ENCODE measurements around the gene JUNB.

DNA sequence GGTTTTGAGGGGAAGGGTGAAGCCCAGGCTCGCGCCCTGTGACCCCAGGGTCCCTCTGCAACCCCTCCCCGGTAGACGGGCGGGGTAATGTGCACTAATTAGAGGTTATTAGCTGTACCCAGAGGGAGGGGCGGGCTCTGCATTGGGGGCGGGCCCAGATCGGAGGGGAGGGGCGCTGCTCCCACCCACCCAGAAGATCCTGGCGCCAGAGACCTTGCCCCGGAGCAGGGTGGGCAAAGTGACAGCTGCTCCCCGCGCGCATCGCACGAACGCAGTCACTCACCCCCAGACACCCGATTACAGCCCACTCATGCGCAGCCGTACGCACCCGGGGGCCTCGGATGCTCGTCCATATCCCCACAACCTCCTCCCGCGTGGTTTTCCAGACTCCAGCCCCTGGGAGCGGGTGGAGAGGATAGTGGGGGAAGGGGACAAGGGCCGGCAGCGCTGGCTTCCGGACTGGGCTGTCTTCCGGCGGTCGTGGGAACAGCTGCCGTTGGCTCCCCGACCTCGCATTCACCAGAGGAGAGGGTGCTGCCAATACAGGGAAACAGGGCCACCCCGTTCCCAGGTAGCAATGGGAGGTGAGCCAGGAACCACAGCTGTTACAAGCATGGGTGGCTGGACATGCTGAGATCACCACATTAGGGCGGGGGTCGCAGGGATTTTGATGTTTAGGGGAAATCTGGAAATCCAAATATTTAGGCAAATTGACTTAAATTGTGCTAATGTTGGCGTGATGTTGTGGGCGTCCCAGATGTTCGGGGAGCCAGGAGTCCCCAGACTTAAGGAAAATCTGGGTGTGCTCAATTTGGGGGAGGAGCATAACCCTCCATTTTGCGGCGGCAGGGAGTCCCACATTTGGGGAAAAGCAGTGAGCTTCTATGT is 13.0 kb upstream of the JUNB start:
- TF ChIP-seq RFX5 (IDR thresholded peaks at IDR 0.05; ENCODE audit: low read depth, low read length) = no peak
- TF ChIP-seq, protein P1, sequence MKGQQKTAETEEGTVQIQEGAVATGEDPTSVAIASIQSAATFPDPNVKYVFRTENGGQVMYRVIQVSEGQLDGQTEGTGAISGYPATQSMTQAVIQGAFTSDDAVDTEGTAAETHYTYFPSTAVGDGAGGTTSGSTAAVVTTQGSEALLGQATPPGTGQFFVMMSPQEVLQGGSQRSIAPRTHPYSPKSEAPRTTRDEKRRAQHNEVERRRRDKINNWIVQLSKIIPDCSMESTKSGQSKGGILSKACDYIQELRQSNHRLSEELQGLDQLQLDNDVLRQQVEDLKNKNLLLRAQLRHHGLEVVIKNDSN (IDR thresholded peaks at IDR 0.05; ENCODE audit: borderline replicate concordance, extremely low read length, insufficient read depth, low read depth, low read length) = no peak
- TF ChIP-seq SMAD1 (IDR thresholded peaks at IDR 0.05; ENCODE audit: low read depth, partially characterized antibody) = no peak
- no peak for TF ChIP-seq RAD21 (IDR thresholded peaks at IDR 0.05; ENCODE audit: insufficient read depth, low read depth, low read length)
- peak; percentile 51; the same call in 1 of the 2 replicates for TF ChIP-seq TCF12 (IDR thresholded peaks at IDR 0.05; ENCODE audit: low read depth, low read length)
- TF ChIP-seq HDAC2 (IDR thresholded peaks at IDR 0.05) = no peak
- TF ChIP-seq, protein P2, sequence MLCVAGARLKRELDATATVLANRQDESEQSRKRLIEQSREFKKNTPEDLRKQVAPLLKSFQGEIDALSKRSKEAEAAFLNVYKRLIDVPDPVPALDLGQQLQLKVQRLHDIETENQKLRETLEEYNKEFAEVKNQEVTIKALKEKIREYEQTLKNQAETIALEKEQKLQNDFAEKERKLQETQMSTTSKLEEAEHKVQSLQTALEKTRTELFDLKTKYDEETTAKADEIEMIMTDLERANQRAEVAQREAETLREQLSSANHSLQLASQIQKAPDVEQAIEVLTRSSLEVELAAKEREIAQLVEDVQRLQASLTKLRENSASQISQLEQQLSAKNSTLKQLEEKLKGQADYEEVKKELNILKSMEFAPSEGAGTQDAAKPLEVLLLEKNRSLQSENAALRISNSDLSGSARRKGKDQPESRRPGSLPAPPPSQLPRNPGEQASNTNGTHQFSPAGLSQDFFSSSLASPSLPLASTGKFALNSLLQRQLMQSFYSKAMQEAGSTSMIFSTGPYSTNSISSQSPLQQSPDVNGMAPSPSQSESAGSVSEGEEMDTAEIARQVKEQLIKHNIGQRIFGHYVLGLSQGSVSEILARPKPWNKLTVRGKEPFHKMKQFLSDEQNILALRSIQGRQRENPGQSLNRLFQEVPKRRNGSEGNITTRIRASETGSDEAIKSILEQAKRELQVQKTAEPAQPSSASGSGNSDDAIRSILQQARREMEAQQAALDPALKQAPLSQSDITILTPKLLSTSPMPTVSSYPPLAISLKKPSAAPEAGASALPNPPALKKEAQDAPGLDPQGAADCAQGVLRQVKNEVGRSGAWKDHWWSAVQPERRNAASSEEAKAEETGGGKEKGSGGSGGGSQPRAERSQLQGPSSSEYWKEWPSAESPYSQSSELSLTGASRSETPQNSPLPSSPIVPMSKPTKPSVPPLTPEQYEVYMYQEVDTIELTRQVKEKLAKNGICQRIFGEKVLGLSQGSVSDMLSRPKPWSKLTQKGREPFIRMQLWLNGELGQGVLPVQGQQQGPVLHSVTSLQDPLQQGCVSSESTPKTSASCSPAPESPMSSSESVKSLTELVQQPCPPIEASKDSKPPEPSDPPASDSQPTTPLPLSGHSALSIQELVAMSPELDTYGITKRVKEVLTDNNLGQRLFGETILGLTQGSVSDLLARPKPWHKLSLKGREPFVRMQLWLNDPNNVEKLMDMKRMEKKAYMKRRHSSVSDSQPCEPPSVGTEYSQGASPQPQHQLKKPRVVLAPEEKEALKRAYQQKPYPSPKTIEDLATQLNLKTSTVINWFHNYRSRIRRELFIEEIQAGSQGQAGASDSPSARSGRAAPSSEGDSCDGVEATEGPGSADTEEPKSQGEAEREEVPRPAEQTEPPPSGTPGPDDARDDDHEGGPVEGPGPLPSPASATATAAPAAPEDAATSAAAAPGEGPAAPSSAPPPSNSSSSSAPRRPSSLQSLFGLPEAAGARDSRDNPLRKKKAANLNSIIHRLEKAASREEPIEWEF (IDR thresholded peaks at IDR 0.05; ENCODE audit: insufficient replicate concordance, low read depth, low read length) = no peak
- TF ChIP-seq STAT1 (conservative IDR thresholded peaks at IDR 0.05) = 0 out of 2 replicates have a peak, but pooled peaks have one; percentile 19
- peak; percentile 44; the same call in 1 of the 2 replicates for TF ChIP-seq NBN (IDR thresholded peaks at IDR 0.05)

Measured in GM12878 (cell line).